Measurements from ENCODE around the gene BICDL1. TPM values are rescaled to one million over a fixed set of nuclear protein-coding genes. Genes with fewer than 3 reads are reported as not detected.
A peak's percentile ranks its signal among the peaks of the same experiment; 100 is the strongest.

Gene BICDL1
- total RNA-seq, 4 donors from 2014 or later, result 127 to 207 (median 129) TPM

- no peaks in the 10 kb centered on the region for H3K27me3 ChIP-seq
- peaks cover 20% of the 10 kb centered on the region for H3K4me1 ChIP-seq
- H3K9me3 ChIP-seq, result no peaks in the 10 kb centered on the region
- no peak overlapping the region for H3K27ac ChIP-seq
- no peak for DNase-seq (ENCODE audit: low spot score in 2 of 2)
- no peak overlapping the region for H3K4me3 ChIP-seq
- H3K36me3 ChIP-seq, result no peaks in the 10 kb centered on the region
- TF ChIP-seq POLR2AphosphoS5 (IDR thresholded peaks at IDR 0.05) (no peak), EP300 (IDR thresholded peaks at IDR 0.05) (no peak), CTCF (IDR thresholded peaks at IDR 0.05) (no peak), POLR2A (IDR thresholded peaks at IDR 0.05) (no peak)
- WGBS, result 87% methylated on average over 7 of the region's 7 CpGs
Observed at GRCh38 chr12:120075034-120075616, 86.1 kb downstream of the BICDL1 start.

- H3K36me3 ChIP-seq, result no peaks in the 10 kb centered on the region
- no peaks in the 10 kb centered on the region for H3K9me3 ChIP-seq
- H3K27ac ChIP-seq, result no peak overlapping the region
- 98% methylated on average over 3 of the region's 6 CpGs for WGBS
- H3K27me3 ChIP-seq, result no peaks in the 10 kb centered on the region
- peaks cover 24% of the 10 kb centered on the region for H3K4me1 ChIP-seq
- TF ChIP-seq EP300 (IDR thresholded peaks at IDR 0.05) (no peak), CTCF (IDR thresholded peaks at IDR 0.05) (no peak), POLR2AphosphoS5 (IDR thresholded peaks at IDR 0.05) (no peak), POLR2A (IDR thresholded peaks at IDR 0.05) (no peak)
- DNase-seq (ENCODE audit: low spot score in 2 of 2), result peak in 1 of 2 donors; percentile 34
- no peak overlapping the region for H3K4me3 ChIP-seq
Observed at GRCh38 chr12:120076651-120077050, 87.6 kb downstream of the BICDL1 start.

GRCh38 chr12:120077260-120077659 is 88.2 kb downstream of the BICDL1 start:
- H3K4me1 ChIP-seq, result peaks cover 24% of the 10 kb centered on the region
- no peak overlapping the region for H3K27ac ChIP-seq
- no peak overlapping the region for H3K4me3 ChIP-seq
- no peaks in the 10 kb centered on the region for H3K27me3 ChIP-seq
- 91% methylated on average over 6 of the region's 6 CpGs for WGBS
- DNase-seq (ENCODE audit: low spot score in 2 of 2), result peak in 1 of 2 donors; percentile 36
- no peaks in the 10 kb centered on the region for H3K9me3 ChIP-seq
- TF ChIP-seq POLR2AphosphoS5 (IDR thresholded peaks at IDR 0.05) (no peak), POLR2A (IDR thresholded peaks at IDR 0.05) (no peak), EP300 (IDR thresholded peaks at IDR 0.05) (no peak), CTCF (IDR thresholded peaks at IDR 0.05) (no peak)
- H3K36me3 ChIP-seq, result no peaks in the 10 kb centered on the region

GRCh38 chr12:120078868-120079267 is 89.8 kb downstream of the BICDL1 start:
- Histone ChIP-seq H3K27me3 (no peaks in the 10 kb centered on the region), H3K4me3 (no peak overlapping the region), H3K9me3 (no peaks in the 10 kb centered on the region), H3K27ac (peak overlapping the region; percentile 78), H3K36me3 (no peaks in the 10 kb centered on the region), H3K4me1 (peaks cover 24% of the 10 kb centered on the region)
- WGBS, result 64% methylated on average over 4 of the region's 5 CpGs
- DNase-seq (ENCODE audit: low spot score in 2 of 2), result peak in 1 of 2 donors; percentile 44
- TF ChIP-seq EP300 (IDR thresholded peaks at IDR 0.05) (no peak), CTCF (IDR thresholded peaks at IDR 0.05) (no peak), POLR2A (IDR thresholded peaks at IDR 0.05) (no peak), POLR2AphosphoS5 (IDR thresholded peaks at IDR 0.05) (no peak)

GRCh38 chr12:120079411-120080400 is 90.7 kb downstream of the BICDL1 start:
- H3K4me1 ChIP-seq, result peaks cover 24% of the 10 kb centered on the region
- H3K27ac ChIP-seq, result peak overlapping the region; percentile 78
- 43% methylated on average over 8 of the region's 9 CpGs for WGBS
- no peaks in the 10 kb centered on the region for H3K27me3 ChIP-seq
- H3K36me3 ChIP-seq, result no peaks in the 10 kb centered on the region
- DNase-seq (ENCODE audit: low spot score in 2 of 2), result peak in 1 of 2 donors; percentile 69
- no peaks in the 10 kb centered on the region for H3K9me3 ChIP-seq
- TF ChIP-seq CTCF (IDR thresholded peaks at IDR 0.05) (no peak), POLR2AphosphoS5 (IDR thresholded peaks at IDR 0.05) (no peak)
- H3K4me3 ChIP-seq, result no peak overlapping the region

Measured in suprapubic skin (tissue), 4 donors.